Neuronal stem cell (in vitro differentiated cells): ENCODE measurements around the gene ATP5MG.

Experiments used
- DNase-seq: peaks from one replicate; pipeline ENCODE4 v3.0.0-alpha.2; 2013; ENCODE audit warnings: low spot score
- H2AFZ ChIP-seq: one replicate; pipeline ENCODE4 v1.6.1; 2013; ENCODE audit warnings: mild to moderate bottlenecking, low read length, inconsistent platforms
- H2AK5ac ChIP-seq: 2 replicates; pipeline ENCODE4 v1.6.1; 2013; ENCODE audit warnings: low read depth, mild to moderate bottlenecking, inconsistent platforms, low read length, moderate library complexity, mixed read lengths
- H2BK120ac ChIP-seq: 2 replicates; pipeline ENCODE4 v1.6.1; 2013; ENCODE audit warnings: low read depth, mild to moderate bottlenecking, inconsistent platforms, low read length, moderate library complexity, mixed read lengths
- H2BK12ac ChIP-seq: one replicate; pipeline ENCODE4 v1.6.1; 2013; ENCODE audit warnings: low read length, inconsistent platforms
- H2BK15ac ChIP-seq: 2 replicates; pipeline ENCODE4 v1.6.1; 2013; ENCODE audit warnings: mild to moderate bottlenecking, low read length, inconsistent platforms, mixed read lengths
- H2BK5ac ChIP-seq: one replicate; pipeline ENCODE4 v1.6.1; 2013; ENCODE audit warnings: inconsistent platforms, mild to moderate bottlenecking, low read length, moderate library complexity
- H3K14ac ChIP-seq: one replicate; pipeline ENCODE4 v1.6.1; 2013; ENCODE audit warnings: low read length, inconsistent platforms
- H3K18ac ChIP-seq: 2 replicates; pipeline ENCODE4 v1.6.1; 2013; ENCODE audit warnings: low read length, inconsistent platforms
- H3K23ac ChIP-seq: 2 replicates; pipeline ENCODE4 v1.6.1; 2013; ENCODE audit warnings: low read depth, mild to moderate bottlenecking, mixed read lengths, low read length, inconsistent platforms; ENCODE audit not compliant: poor library complexity
- H3K27ac ChIP-seq: replicated peaks from 3 replicates; pipeline ENCODE4 v1.5.1; 2013; ENCODE audit warnings: low read length, inconsistent platforms
- H3K27me3 ChIP-seq, 3 experiments: 2 replicates each; pipeline ENCODE4 v1.6.1; 2013; ENCODE audit warnings: low read length in 3 of 3, mild to moderate bottlenecking in 2 of 3, inconsistent platforms in 1 of 3, low read depth in 1 of 3, mixed read lengths in 1 of 3, moderate library complexity in 1 of 3; ENCODE audit not compliant: control insufficient read depth in 3 of 3, insufficient read depth in 3 of 3
- H3K36me3 ChIP-seq, 2 donors: replicated peaks in 1 of 2; 2 replicates each; pipeline ENCODE4 v1.6.1; 2013; ENCODE audit warnings: low read length in 2 of 2; ENCODE audit not compliant: control insufficient read depth in 2 of 2, insufficient read depth in 2 of 2
- H3K4ac ChIP-seq: 2 replicates; pipeline ENCODE4 v1.6.1; 2013; ENCODE audit warnings: inconsistent platforms, mild to moderate bottlenecking, low read length, moderate library complexity
- H3K4me1 ChIP-seq, 2 donors: 1 replicate in 1 of 2; 2 replicates in 1 of 2; pipeline ENCODE4 v1.6.1; 2013; ENCODE audit warnings: low read length in 2 of 2, low read depth in 1 of 2; ENCODE audit not compliant: control insufficient read depth in 2 of 2, insufficient read depth in 1 of 2
- H3K4me2 ChIP-seq: one replicate; pipeline ENCODE4 v1.6.1; 2013; ENCODE audit warnings: mild to moderate bottlenecking, low read length, inconsistent platforms; ENCODE audit not compliant: insufficient read depth, poor library complexity, severe bottlenecking
- H3K4me3 ChIP-seq, 2 donors: 2 replicates each; pipeline ENCODE4 v1.5.1; 2013; ENCODE audit warnings: low read length in 2 of 2, mild to moderate bottlenecking in 2 of 2, inconsistent platforms in 1 of 2, moderate library complexity in 1 of 2
- H3K79me1 ChIP-seq: one replicate; pipeline ENCODE4 v1.6.1; 2013; ENCODE audit warnings: low read depth, mild to moderate bottlenecking, inconsistent platforms, low read length, moderate library complexity
- H3K9ac ChIP-seq: one replicate; pipeline ENCODE4 v1.6.1; 2013; ENCODE audit warnings: mild to moderate bottlenecking, low read depth, low read length, inconsistent platforms; ENCODE audit not compliant: poor library complexity
- H3K9me3 ChIP-seq, 2 donors: replicated peaks in 1 of 2; 2 replicates each; pipeline versions ENCODE3 to v1.6.1; 2013; ENCODE audit warnings: low read length in 2 of 2, mild to moderate bottlenecking in 2 of 2, inconsistent platforms in 1 of 2, low read depth in 1 of 2, mixed read lengths in 1 of 2, moderate library complexity in 1 of 2; ENCODE audit not compliant: control insufficient read depth in 2 of 2, insufficient read depth in 1 of 2
- H4K8ac ChIP-seq: one replicate; pipeline ENCODE4 v1.6.1; 2013; ENCODE audit warnings: low read depth, mild to moderate bottlenecking, inconsistent platforms, low read length, moderate library complexity
- H4K91ac ChIP-seq: one replicate; pipeline ENCODE4 v1.6.1; 2013; ENCODE audit warnings: low read length, low read depth, mild to moderate bottlenecking, inconsistent platforms; ENCODE audit not compliant: poor library complexity
- WGBS, 2 donors: extraction: QIAGEN DNeasy Blood & Tissue Kit; methylation state at CpG; one replicate each; pipeline ENCODE4 v1.1.7; 2013; ENCODE audit warnings: missing lambda C conversion rate in 2 of 2, mixed read lengths in 1 of 2; ENCODE audit not compliant: insufficient read length in 2 of 2, insufficient replicate concordance in 1 of 2; ENCODE audit errors: extremely low coverage in 2 of 2; 5-methylcytosine and 5-hydroxymethylcytosine counted together

ATP5MG gene

DNA sequence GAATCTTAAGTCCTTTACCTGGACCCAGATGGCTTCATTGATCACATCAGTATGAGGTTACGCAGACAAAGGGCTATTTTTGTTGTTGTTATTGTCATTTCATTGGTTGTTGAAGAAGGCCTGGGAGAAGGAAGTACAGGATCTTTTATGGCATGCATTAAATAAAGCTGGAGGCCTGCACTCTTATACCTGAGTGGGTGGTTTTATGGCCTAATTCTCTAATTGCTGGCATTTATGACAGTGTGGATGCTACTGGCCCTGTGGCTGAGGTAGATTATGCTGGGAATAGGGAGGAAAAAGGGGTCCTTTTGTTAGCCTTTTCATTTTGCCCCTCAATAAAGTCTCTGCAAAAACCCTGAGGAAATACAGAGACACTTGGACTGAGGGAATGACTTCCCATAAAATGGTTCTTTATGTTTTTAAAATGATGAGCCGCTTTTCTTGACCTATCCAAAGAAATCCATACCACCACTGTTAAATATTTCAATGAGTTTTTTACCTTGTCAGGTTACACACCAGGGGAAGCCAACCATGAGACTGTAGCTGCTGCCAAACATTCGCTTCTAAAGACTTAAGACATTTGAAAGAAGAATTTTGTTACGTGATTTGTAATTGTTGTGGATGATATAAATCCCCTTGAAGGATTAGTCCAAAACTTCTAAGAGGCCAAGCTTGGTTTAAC lies 41.6 kb downstream of the ATP5MG start:
- Histone ChIP-seq H4K91ac (no peak overlapping the region), H3K79me1 (peaks cover 2% of the 10 kb centered on the region), H3K9ac (no peak overlapping the region), H2BK120ac (no peak overlapping the region), H3K4me2 (no peak overlapping the region), H2BK5ac (no peak overlapping the region), H2AFZ (no peak overlapping the region), H3K36me3 (peaks cover 2 to 82% of the 10 kb centered on the region in 2 donors), H3K14ac (no peak overlapping the region), H3K27ac (no peak overlapping the region), H2BK12ac (no peak overlapping the region), H3K27me3 (no peaks in the 10 kb centered on the region), H2AK5ac (no peak overlapping the region), H3K9me3 (peaks cover 0 to 4% of the 10 kb centered on the region in 2 donors), H2BK15ac (no peak overlapping the region), H4K8ac (no peak overlapping the region), H3K4me1 (peaks cover 10 to 17% of the 10 kb centered on the region in 2 donors), H3K18ac (no peak overlapping the region), H3K23ac (no peak overlapping the region), H3K4me3 (no peak overlapping the region), H3K4ac (no peak overlapping the region)
- DNase-seq: no peak
- WGBS, 2 donors: no CpG with 5 or more reads among the region's 4 CpGs

DNA sequence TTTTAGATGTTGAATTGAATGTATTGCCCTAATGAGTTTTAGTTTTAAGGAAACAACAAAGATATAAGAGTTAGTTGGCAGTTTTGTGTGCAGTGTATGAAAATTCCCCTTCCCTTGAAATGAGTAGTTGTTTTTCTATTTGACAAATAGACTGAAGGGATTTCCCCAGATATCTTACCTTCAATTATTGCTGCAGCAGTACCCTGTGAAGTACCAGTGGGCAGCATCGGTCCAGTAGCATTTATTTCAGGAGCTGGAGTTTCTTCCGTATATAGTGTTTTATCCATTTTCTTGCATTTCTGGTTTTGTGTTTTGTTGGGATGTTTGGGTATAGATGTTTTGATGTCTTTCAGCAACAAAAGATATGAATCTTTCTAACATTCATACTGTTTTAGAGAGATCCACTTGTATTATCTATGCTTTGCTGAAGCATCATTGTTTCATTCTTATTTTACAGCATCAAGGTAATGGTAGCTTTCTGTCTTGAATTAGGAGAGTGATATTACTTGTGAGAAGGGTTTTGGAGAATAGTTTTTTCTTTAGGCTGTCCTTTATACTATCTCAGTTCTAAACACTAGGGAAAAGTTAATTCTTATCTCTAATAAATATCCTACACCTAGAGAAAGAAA lies 42.3 kb downstream of the ATP5MG start:
- Histone ChIP-seq H2BK5ac (no peak overlapping the region), H3K27ac (no peak overlapping the region), H4K91ac (no peak overlapping the region), H4K8ac (no peak overlapping the region), H3K4ac (no peak overlapping the region), H3K23ac (no peak overlapping the region), H3K4me1 (peaks cover 7 to 14% of the 10 kb centered on the region in 2 donors), H2BK120ac (no peak overlapping the region), H2AK5ac (no peak overlapping the region), H3K4me2 (no peak overlapping the region), H3K36me3 (peaks cover 2 to 88% of the 10 kb centered on the region in 2 donors), H3K9me3 (peaks cover 0 to 4% of the 10 kb centered on the region in 2 donors), H3K9ac (no peak overlapping the region), H3K14ac (no peak overlapping the region), H2BK12ac (no peak overlapping the region), H2BK15ac (no peak overlapping the region), H3K27me3 (no peaks in the 10 kb centered on the region), H3K4me3 (no peak overlapping the region), H3K79me1 (peaks cover 2% of the 10 kb centered on the region), H2AFZ (no peak overlapping the region), H3K18ac (no peak overlapping the region)
- DNase-seq: no peak
- WGBS, 2 donors: no CpG with 5 or more reads among the region's 2 CpGs

DNA sequence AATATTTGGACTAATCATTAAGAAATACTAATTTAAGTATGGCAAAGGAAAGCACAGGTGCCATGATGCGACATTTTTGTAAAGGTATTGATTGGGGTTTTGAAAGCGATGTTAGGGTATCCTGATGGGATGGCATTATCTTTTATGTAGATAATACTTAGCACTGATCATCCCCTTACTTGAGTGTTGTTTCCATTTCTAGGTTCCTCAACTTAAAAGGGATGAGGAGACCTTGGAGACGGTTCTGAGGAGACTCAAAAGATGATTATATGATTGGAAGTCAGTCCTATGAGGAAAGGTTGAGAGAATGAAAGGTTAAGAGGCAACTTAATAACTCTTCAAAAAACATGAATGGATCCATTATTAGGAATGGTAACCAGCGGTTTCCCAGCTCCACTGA lies 46.0 kb downstream of the ATP5MG start:
- Histone ChIP-seq H3K18ac (no peak overlapping the region), H3K79me1 (peaks cover 2% of the 10 kb centered on the region), H3K14ac (no peak overlapping the region), H2BK15ac (no peak overlapping the region), H3K27ac (no peak overlapping the region), H3K9me3 (peaks cover 0 to 4% of the 10 kb centered on the region in 2 donors), H2AFZ (no peak overlapping the region), H3K4me2 (no peak overlapping the region), H2BK12ac (no peak overlapping the region), H2AK5ac (no peak overlapping the region), H3K23ac (no peak overlapping the region), H2BK120ac (no peak overlapping the region), H3K4me1 (peaks cover 0 to 4% of the 10 kb centered on the region in 2 donors), H3K4ac (no peak overlapping the region), H3K27me3 (no peaks in the 10 kb centered on the region), H4K91ac (no peak overlapping the region), H3K9ac (no peak overlapping the region), H3K4me3 (no peak overlapping the region), H2BK5ac (no peak overlapping the region), H4K8ac (no peak overlapping the region), H3K36me3 (peaks cover 5 to 87% of the 10 kb centered on the region in 2 donors)
- DNase-seq: no peak
- no CpG with 5 or more reads among the region's 4 CpGs for WGBS, 2 donors

DNA sequence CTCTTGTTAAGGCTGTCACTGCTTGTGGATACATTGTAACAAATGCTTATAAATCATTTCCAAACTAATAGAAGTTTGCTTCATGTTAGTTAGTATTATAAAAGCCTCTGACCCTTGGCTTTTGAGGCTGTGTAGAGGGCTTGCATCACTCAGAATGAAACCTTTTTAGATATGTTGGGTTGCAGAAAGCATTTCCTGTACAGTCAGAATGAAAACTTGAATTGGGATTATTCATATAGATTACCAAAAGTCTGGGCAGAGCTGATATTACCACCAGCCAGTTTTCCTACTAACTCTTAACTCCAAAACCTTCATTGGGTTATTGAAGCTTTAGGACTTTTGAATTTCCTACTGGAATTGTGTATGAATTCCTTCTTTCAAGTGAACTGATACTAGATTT lies 46.9 kb downstream of the ATP5MG start:
- peaks cover 5 to 87% of the 10 kb centered on the region in 2 donors for H3K36me3 ChIP-seq
- H2AK5ac ChIP-seq: no peak overlapping the region
- H3K4me3 ChIP-seq: no peak overlapping the region

More for the DNA sequence above, 46.9 kb downstream of the ATP5MG start:
- no peak overlapping the region for H3K14ac ChIP-seq
- H3K27me3 ChIP-seq: no peaks in the 10 kb centered on the region
- no peak overlapping the region for H2AFZ ChIP-seq
- H3K9me3 ChIP-seq: peaks cover 0 to 4% of the 10 kb centered on the region in 2 donors
- H3K4me2 ChIP-seq: no peak overlapping the region
- H2BK12ac ChIP-seq: no peak overlapping the region
- DNase-seq: no peak
- H3K4me1 ChIP-seq: peaks cover 0 to 2% of the 10 kb centered on the region in 2 donors
- H3K27ac ChIP-seq: no peak overlapping the region
- H3K18ac ChIP-seq: no peak overlapping the region
- no peak overlapping the region for H3K23ac ChIP-seq
- H4K91ac ChIP-seq: no peak overlapping the region
- H3K79me1 ChIP-seq: peaks cover 2% of the 10 kb centered on the region
- H2BK15ac ChIP-seq: no peak overlapping the region
- H2BK120ac ChIP-seq: no peak overlapping the region
- no peak overlapping the region for H3K9ac ChIP-seq
- H4K8ac ChIP-seq: no peak overlapping the region
- H3K4ac ChIP-seq: no peak overlapping the region
- H2BK5ac ChIP-seq: no peak overlapping the region
